OCI-LY3 (cell line): ENCODE results near the gene TSACC.

Source experiments
- CTCF ChIP-seq: fragments of 200-600, 300-600 bp; sonication (generic); IDR thresholded peaks from 2 replicates; pipeline ENCODE4 v1.5.1; 2014; ENCODE audit warnings: antibody characterized with exemption, low read length, low read depth
- EZH2phosphoT487 ChIP-seq: fragments of 200-600 bp; shearing (Covaris generic); IDR thresholded peaks from 2 replicates; pipeline ENCODE4 v1.6.1; 2018; ENCODE audit warnings: antibody characterized with exemption, mixed run types, low read depth

- TF ChIP-seq CTCF (no peak), EZH2phosphoT487 (no peak)
Measured at GRCh38 chr1:156320560-156320959, 17.8 kb upstream of the TSACC start.
